HG03025 (cell line): ENCODE results near the gene SLC6A9.

ENCODE experiments used
- ATAC-seq: cut with Tn5 transposase; IDR thresholded peaks from one replicate; pipeline ENCODE4 v1.9.1; 2021; ENCODE audit warnings: mild to moderate bottlenecking, moderate library complexity; ENCODE audit not compliant: unreplicated experiment, low FRiP score

SLC6A9 gene

GRCh38 chr1:43990271-43991199, 40.7 kb downstream of the SLC6A9 start:
- no peak for ATAC-seq

GRCh38 chr1:43987159-43987902, 43.9 kb downstream of the SLC6A9 start:
- no peak for ATAC-seq

GRCh38 chr1:43986712-43987111, 44.5 kb downstream of the SLC6A9 start:
- ATAC-seq: no peak

GRCh38 chr1:43985984-43986595, 45.2 kb downstream of the SLC6A9 start:
- ATAC-seq: no peak

- ATAC-seq: no peak
Observed at GRCh38 chr1:43984855-43985254, 46.4 kb downstream of the SLC6A9 start.

- ATAC-seq: no peak
Observed at GRCh38 chr1:43983253-43983899, 47.9 kb downstream of the SLC6A9 start.

- ATAC-seq: no peak
Observed at GRCh38 chr1:43982808-43983207, 48.5 kb downstream of the SLC6A9 start.

- ATAC-seq: no peak
Observed at GRCh38 chr1:43982241-43982640, 49.0 kb downstream of the SLC6A9 start.

GRCh38 chr1:43981636-43982035, 49.6 kb downstream of the SLC6A9 start:
- no peak for ATAC-seq

- ATAC-seq: no peak
Observed at GRCh38 chr1:43981135-43981491, 50.1 kb downstream of the SLC6A9 start.

- ATAC-seq: no peak
Observed at GRCh38 chr1:43980255-43981134, 50.8 kb downstream of the SLC6A9 start.

- no peak for ATAC-seq
Observed at GRCh38 chr1:43979528-43980254, 51.6 kb downstream of the SLC6A9 start.

- ATAC-seq: no peak
Observed at GRCh38 chr1:43979261-43979527, 52.1 kb downstream of the SLC6A9 start.

- ATAC-seq: no peak
Observed at GRCh38 chr1:43978551-43979260, 52.6 kb downstream of the SLC6A9 start, which contains the start of gene B4GALT2. TSS of gene B4GALT2 (plus strand) at chr1:43979210. CDS start at chr1:43981161, 1,951 bp downstream.

- ATAC-seq: no peak
Observed at GRCh38 chr1:43978264-43978550, 53.1 kb downstream of the SLC6A9 start.

- ATAC-seq: no peak
Observed at GRCh38 chr1:43977376-43978263, 53.6 kb downstream of the SLC6A9 start.

- no peak for ATAC-seq
Observed at GRCh38 chr1:43976890-43977289, 54.4 kb downstream of the SLC6A9 start.

- ATAC-seq: no peak
Observed at GRCh38 chr1:43976045-43976444, 55.2 kb downstream of the SLC6A9 start.
